NOMO-1 treated with dmso at 0.1 percent for 144 hours (cell line): ENCODE data around the gene MAP7D3.
"Not testable (repeated sequence)": the region's sequence is repeated elsewhere in the genome, so short reads cannot be mapped to it uniquely, and the experiment has no call there.

ENCODE experiments used
- DNase-seq: peaks from one replicate; lab custom pipeline; 2025; ENCODE audit not compliant: unreplicated experiment; lab: John Stamatoyannopoulos, UW

MAP7D3 gene

DNA sequence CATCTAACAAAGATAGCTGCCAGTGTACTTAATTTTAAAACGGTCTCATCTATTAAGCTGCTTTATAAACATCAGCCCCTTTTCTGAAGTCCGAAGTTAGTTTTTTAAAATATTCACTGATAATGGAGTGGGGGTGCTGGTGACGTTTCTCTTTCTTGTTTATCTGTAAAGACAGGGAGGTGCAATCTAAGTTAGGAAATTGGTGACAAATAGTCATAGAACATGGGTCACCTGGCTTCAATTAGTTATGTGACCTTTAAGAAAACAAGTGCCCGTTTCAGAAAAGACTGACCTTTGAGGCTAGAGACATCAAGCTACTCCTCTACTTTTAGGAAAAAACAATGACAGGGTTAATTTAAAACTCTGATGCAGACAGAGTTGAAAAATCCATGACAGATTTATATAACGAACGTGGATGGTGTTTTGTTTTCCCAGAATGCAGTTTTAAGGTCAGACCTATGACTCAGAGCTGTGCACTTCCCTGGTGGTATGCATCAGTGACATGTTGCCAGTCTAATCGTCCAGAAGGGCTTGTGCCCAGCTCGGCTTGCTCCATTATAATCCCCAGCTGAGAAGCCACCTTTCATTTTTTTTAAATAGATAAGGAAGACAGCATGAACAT, 65.7 kb downstream of the MAP7D3 start:
- DNase-seq: no peak

DNA sequence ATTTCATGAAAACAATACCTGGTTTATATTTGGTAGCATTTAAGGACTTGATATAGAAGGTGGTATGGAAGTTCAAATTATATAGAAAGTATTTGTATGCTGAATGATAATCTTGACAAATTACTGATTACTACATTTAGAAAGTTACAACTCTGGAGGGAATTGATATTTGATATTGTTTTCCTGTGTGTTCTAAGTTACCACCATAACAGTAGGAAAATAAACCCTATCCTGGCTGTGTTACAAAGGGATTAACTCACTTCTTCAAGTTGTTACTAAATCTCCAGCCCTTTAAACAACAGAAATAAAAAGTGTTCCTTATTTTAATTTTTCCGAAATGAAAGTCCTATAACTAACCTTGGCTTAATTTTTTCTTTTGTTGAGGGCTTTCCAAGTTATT, 67.3 kb downstream of the MAP7D3 start:
- DNase-seq: no peak

DNA sequence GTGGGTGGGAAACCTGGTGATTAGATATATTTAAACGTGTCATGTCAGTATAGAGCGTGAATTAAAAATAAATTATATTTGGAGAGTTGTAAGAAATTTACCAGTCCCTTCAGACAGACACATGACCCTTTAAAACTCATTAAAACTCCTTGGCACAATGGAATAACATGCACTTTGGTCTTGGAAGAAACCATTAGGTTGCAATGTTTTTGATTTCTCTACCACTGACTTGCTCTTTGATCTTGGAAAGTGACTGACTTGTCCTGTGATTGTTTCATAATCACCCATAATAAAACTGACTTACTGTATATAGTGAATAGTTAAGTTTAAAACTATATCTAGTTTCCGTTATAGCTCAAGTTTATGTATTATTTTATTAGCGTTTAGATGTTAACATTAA, 68.0 kb downstream of the MAP7D3 start:
- DNase-seq: no peak

DNA sequence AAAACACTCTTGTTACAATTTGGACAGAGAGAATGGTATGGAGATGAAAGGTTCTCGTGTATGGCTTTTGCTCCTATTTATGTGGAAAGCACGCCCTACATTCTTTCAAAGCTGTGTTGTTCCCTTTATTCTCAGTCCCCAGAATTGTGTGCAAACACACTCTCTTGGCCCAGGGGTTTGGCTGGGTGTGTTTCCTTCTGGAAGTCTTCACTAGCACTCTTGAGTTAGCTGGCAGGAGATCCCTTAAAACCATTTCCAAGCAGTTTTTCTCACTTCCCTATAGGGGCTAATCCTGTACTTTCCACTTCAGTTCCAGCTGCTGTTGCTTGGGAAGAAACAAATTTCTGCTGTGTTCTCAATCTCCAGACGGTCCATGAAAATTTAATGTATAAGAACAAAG, 68.8 kb downstream of the MAP7D3 start:
- DNase-seq: no peak

DNA sequence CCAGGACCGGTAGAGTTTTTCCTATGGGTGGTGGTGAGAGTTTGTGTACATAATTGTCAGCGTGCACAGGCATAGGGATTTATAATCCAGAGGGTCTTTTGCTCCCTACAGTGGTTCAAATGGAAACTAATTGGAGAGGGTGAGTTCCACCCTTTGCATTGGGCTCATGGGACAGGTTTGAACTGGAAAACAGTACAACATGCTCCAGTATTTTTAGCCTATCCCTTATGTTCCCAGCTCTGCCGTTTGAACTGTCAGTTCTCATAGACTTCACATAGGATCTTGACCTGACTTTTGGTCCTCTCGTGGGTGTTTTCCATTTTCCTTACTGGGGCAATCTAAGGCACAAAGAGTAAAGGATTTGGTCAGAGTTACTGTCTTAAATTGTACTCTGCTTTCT, 72.1 kb downstream of the MAP7D3 start:
- no peak for DNase-seq

DNA sequence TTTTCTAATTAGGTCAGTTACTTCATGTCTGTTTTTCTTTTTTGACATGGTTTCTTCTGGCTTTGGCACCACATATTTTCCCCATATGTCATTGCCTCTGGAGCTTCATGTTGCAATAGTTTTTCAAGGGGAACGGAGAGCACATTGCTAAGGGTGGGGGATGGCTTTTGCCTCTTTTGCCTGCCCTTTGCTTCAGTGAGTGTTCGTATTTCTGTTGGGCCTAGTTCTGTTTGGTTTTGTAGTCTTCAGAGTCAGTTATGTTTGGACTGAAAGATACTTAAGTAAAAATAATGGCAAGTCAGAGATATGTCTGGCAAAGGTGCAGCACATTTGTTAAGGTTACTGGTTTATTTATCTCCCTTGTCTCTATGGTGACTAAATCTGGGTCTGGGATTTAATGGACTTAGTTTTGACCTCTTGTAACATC, 74.8 kb downstream of the MAP7D3 start:
- no peak for DNase-seq

DNA sequence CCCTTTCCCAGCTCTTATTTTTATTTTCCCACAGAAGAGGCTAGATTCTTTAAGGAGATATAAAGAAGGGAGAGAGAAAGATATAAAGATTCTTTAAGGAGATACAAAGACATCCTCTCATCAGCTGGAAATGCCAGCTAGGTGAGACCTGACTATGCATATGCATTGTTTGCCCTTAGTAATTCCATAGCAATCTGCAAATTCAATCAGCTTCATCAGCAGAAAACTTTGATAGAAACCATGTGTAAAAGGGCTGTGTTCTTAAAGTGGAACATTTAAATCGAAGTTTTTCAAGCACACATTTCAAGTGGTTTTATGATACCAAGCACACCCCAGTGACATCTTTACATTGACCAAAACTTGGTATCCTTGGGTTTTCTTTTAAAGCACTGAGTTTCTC, 79.8 kb downstream of the MAP7D3 start:
- DNase-seq: no peak

DNA sequence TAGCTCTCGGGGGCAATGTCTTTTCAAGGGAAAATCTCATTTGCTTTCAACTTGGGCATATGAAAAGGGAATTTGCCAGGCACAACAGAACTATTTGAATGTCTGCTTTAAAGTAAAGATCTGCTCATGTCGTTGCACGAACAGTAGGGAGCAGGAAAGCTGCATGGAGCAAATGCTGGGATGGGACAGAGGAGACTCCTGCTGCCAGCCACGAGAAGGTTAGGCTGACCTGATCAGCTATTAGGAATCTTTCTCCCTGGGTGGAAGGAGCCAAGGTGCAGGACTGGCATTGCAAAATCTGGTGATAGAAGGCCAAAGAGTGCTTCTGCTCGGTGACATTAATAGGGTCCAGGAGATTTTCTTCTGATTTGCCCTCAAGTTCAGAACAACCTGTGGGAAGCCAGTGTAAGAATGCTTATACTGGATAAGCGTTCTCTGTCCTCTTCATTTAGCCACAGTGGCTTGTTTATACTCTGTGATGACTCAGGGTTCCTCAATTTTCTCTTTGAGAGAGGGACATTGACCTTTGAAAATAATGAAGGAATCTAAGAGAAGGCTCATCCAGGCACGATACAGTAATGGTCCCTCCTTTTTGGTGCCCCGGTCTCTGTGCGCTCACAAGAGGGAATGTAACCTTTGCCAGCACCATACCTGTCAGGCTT, 80.9 kb downstream of the MAP7D3 start:
- DNase-seq: no peak

DNA sequence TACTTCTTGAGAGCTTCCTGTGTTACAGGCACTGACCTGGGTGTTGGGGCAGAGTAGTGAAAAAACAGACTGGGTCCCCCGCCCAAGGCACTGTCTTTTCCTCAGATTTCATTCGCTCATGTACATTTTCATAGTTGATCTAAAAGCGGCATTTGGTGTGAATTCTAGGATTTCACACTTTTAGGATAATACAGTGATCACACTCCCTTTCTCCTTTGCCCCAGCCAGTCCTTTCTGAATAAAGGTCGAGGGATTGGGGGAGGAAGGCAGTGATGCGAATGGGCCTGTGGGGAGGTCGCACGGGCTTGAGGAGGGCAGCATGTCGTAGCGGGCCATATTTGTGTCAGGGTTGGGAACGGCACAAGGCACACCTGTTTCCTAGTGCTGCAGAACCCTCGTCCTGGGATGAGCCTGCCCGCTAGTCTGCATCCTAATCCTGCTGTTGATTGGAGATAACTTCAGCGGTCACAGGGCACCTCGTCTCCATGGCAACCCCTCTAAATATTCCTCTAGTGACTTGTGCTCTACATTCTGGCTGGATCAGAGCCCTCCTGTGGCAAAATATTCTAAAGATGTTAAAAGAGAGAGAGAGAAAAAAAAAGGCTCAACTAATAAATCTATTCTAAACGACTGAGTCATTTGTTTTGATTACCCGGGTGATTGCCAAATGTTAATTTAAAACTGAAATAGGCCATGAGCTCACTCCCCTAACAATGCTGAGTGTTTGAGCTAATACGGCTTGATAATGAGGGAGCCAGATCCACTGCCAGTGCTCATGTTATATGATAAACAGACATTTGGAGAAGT, 82.1 kb downstream of the MAP7D3 start:
- no peak for DNase-seq

DNA sequence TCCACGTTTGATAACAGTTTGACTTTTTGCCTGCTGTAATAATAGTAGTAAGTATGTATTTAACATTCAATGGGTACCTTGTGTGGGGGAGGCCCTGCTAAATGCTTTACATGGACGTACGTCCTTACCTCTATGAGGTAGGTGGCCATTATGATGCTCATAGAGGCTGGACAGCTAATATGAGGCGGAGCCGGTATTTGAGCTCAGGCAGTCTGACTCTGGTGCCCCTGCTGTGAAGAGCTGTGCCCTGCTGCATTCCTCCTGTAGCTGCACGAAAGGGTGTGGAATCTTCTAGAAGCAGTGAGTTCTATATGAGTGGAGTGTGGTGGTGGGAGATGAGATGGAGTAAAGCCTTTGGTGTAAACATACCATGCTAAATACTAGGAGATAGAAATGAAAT, 83.2 kb downstream of the MAP7D3 start:
- not testable (repeated sequence) for DNase-seq

DNA sequence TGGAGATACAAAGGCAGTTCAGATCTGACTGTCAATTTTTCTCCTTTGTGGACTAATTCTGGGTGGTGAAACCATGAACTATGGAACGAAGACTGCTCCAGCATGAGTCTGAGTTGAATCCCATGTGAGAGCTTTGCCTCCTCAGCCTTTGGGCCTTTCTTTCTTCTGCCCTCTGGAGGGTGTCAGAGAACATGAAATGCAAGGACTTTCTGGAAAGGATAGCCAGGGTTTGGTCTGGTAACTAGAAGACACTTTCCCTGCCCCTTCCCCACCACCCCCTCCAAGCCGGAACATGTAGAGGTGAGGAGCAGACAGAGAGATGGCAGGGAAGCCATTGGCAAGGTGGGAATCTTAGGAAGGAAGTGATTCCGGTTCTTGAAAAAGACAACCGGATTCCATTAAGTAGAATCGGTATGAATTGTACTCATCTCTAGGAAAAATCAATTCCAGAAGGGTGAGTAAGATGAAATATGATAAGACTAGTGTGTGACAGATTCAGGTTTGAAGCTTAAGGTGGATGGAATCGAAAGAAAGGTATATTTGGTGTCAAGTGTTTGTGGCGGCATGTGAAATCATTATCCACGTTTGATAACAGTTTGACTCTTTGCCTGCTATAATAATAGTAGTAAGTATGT, 84.9 kb downstream of the MAP7D3 start:
- DNase-seq: no peak

DNA sequence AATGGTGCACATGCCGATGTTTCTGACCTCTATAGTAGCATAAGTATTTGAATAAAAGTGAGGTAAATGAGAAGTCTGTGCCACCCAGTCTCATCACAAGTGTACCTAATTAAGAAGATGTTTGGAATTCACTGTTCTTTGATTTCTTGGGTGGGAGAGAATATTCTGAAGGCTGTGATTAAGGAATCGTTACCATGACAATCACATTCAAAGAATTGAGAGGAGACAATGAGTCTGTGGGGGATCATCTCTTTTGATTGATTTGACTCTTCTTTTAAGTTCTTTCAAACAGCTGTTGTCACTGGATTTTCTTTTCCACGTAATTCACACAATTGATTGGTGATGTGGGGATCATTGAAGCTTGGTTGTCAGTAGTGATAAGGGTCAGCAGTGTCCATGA, 85.8 kb downstream of the MAP7D3 start:
- DNase-seq: no peak

DNA sequence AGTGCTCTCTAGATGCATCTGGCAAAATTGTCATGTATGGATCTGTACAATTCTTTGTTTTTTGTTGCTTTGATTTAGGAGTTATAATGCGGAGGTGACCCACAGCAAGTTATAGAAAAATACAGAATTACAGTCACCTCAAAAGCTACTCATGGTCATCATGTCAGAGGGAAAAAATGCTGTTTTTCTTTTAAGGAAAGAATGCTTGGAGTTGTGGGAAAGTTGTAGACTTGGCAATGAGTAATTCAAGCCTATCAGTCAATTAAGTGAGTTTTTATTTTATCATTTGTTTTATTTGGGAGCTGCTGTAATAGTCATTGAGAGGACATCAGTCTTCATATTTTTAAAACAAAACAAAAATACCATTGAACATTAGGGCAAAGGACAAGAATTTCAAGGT, 87.5 kb downstream of the MAP7D3 start:
- DNase-seq: no peak
